GM19043 (cell line): Measurements from ENCODE around the gene CDH2.

Experiments
- ATAC-seq: cut with Tn5 transposase; IDR thresholded peaks from one replicate; pipeline ENCODE4 v1.9.1; 2021; ENCODE audit warnings: low read depth; ENCODE audit not compliant: unreplicated experiment

Gene CDH2

GRCh38 chr18:28176948-28177827, at the start of gene CDH2:
TSS of gene CDH2 (minus strand) at chr18:28177130. CDS start at chr18:28177022, 108 bp downstream.
- no peak for ATAC-seq

- no peak for ATAC-seq
These were observed 35.1 kb upstream of the CDH2 start for GRCh38 chr18:28212060-28212459.

GRCh38 chr18:28208712-28209265, 31.9 kb upstream of the CDH2 start:
- no peak for ATAC-seq

GRCh38 chr18:28208268-28208667, 31.3 kb upstream of the CDH2 start:
- no peak for ATAC-seq

GRCh38 chr18:28204154-28204553, 27.2 kb upstream of the CDH2 start:
- no peak for ATAC-seq

- no peak for ATAC-seq
These were observed 24.1 kb upstream of the CDH2 start for GRCh38 chr18:28201056-28201455.

- ATAC-seq = no peak
These were observed 21.7 kb upstream of the CDH2 start for GRCh38 chr18:28198620-28199019.

- ATAC-seq = no peak
These were observed 16.3 kb upstream of the CDH2 start for GRCh38 chr18:28193177-28193778.

- ATAC-seq = peak; percentile 68
These were observed 12.7 kb upstream of the CDH2 start for GRCh38 chr18:28189400-28190239.

- no peak for ATAC-seq
These were observed 8.2 kb upstream of the CDH2 start for GRCh38 chr18:28185121-28185520.

GRCh38 chr18:28183418-28184078, 6.6 kb upstream of the CDH2 start:
- ATAC-seq = no peak

- ATAC-seq = no peak
These were observed 4.7 kb upstream of the CDH2 start for GRCh38 chr18:28181616-28182015.

- no peak for ATAC-seq
These were observed 1.8 kb upstream of the CDH2 start for GRCh38 chr18:28178720-28179119.

GRCh38 chr18:28177828-28178635, 1.1 kb upstream of the CDH2 start:
- ATAC-seq = no peak

- ATAC-seq = no peak
These were observed 307 bp downstream of the CDH2 start for GRCh38 chr18:28176698-28176947.

GRCh38 chr18:28175930-28176697, 816 bp downstream of the CDH2 start:
- no peak for ATAC-seq

GRCh38 chr18:28175150-28175929, 1.6 kb downstream of the CDH2 start:
- no peak for ATAC-seq

- no peak for ATAC-seq
These were observed 2.6 kb downstream of the CDH2 start for GRCh38 chr18:28174181-28174905.
